Left cardiac atrium (tissue), 4 donors: ENCODE data around the gene TMCO5A. TPM values are rescaled to one million over a fixed set of nuclear protein-coding genes. Genes with fewer than 3 reads are reported as not detected.

Experiments
- ATAC-seq, 2 donors: fragments of 200-7000 bp; cut with Tn5 transposase; one replicate each; pipeline ENCODE4 v1.9.1; 2020; ENCODE audit warnings: mild to moderate bottlenecking in 2 of 2, moderate library complexity in 2 of 2
- DNase-seq: peaks from one replicate; pipeline ENCODE4 v3.0.0-alpha.2; 2020
- intact Hi-C, 2 donors: fragments of 100-400 bp; cut with DNase I; formaldehyde crosslinking; loops; one replicate each; pipeline versions ENCODE4 v1.14.1 to v1.15.1; 2022 to 2023
- long read RNA-seq: library from polyadenylated mRNA; unstranded; transcript quantifications from one replicate; pipeline ENCODE4 v2.0.0, GENCODE V29; 2021
- total RNA-seq, 2 donors: library from RNA; stranded (reverse); fragmentation: NEBNext Ultra II Directional; extraction: Animal tissue kit (Norgen Biotek cat#: 25700); gene quantifications; one replicate each; pipeline ENCODE4 v1.2.1, GENCODE V29; 2021
- donor health status: DM: no; HTN: yes; CAD: no.
- donor health status: DM: no; HTN: yes; CAD: no; lungs with severe emphysema.
- donor health status: DM: yes; HTN: yes; CAD: no.
- donor health status: Dilated cardiomyopathy.

TMCO5A gene
- total RNA-seq, result not detected
- long read RNA-seq, result 0 reads

GRCh38 chr15:37934340-37934739, at the start of gene TMCO5A:
Gene TMCO5A (plus strand): TSS chr15:37934640. CDS start chr15:37936324, 1,684 bp downstream.
- no peak for ATAC-seq
- intact Hi-C loops, result no loop called here

GRCh38 chr15:37885651-37886050, 48.8 kb upstream of the TMCO5A start:
- ATAC-seq (no peak), DNase-seq (no peak)
- intact Hi-C loops, result no loop called here

More at GRCh38 chr15:37934340-37934739, at the start of gene TMCO5A:
- DNase-seq, result no peak

- intact Hi-C loops, result no loop called here
- DNase-seq (no peak), ATAC-seq (no peak)
Observed at GRCh38 chr15:37888356-37888755, 46.1 kb upstream of the TMCO5A start.

- ATAC-seq (peak in 1 of 2 donors; percentile 68), DNase-seq (no peak)
- intact Hi-C loops, result no loop called here
Observed at GRCh38 chr15:37891766-37892368, 42.6 kb upstream of the TMCO5A start.

GRCh38 chr15:37893309-37893708, 41.1 kb upstream of the TMCO5A start:
- no peak for ATAC-seq
- intact Hi-C loops, result no loop called here
- DNase-seq, result no peak

- no peak for ATAC-seq
Observed at GRCh38 chr15:37898362-37898761, 36.1 kb upstream of the TMCO5A start.

GRCh38 chr15:37900326-37901221, 33.9 kb upstream of the TMCO5A start:
- peak in 1 of 2 donors; percentile 88 for ATAC-seq
- intact Hi-C loops, result no loop called here
- no peak for DNase-seq

More at GRCh38 chr15:37898362-37898761, 36.1 kb upstream of the TMCO5A start:
- no peak for DNase-seq
- intact Hi-C loops, result no loop called here

- ATAC-seq (no peak), DNase-seq (no peak)
- intact Hi-C loops, result no loop called here
Observed at GRCh38 chr15:37902126-37902525, 32.3 kb upstream of the TMCO5A start.

GRCh38 chr15:37903919-37904625, 30.4 kb upstream of the TMCO5A start:
- intact Hi-C loops, result no loop called here
- DNase-seq, result no peak

GRCh38 chr15:37907136-37907535, 27.3 kb upstream of the TMCO5A start:
- DNase-seq (no peak), ATAC-seq (no peak)
- intact Hi-C loops, result no loop called here

More at GRCh38 chr15:37903919-37904625, 30.4 kb upstream of the TMCO5A start:
- ATAC-seq, result no peak

GRCh38 chr15:37921527-37922385, 12.7 kb upstream of the TMCO5A start:
- DNase-seq, result no peak
- ATAC-seq, result peak in 1 of 2 donors; percentile 34

GRCh38 chr15:37926136-37926535, 8.3 kb upstream of the TMCO5A start:
- intact Hi-C loops, result no loop called here
- DNase-seq (no peak), ATAC-seq (no peak)

More at GRCh38 chr15:37921527-37922385, 12.7 kb upstream of the TMCO5A start:
- intact Hi-C loops, result no loop called here

GRCh38 chr15:37929238-37929637, 5.2 kb upstream of the TMCO5A start:
- ATAC-seq (no peak), DNase-seq (no peak)
- intact Hi-C loops, result no loop called here

GRCh38 chr15:37931321-37931720, 3.1 kb upstream of the TMCO5A start:
- intact Hi-C loops, result no loop called here

GRCh38 chr15:37931868-37932267, 2.6 kb upstream of the TMCO5A start:
- ATAC-seq (no peak), DNase-seq (no peak)
- intact Hi-C loops, result no loop called here

More at GRCh38 chr15:37931321-37931720, 3.1 kb upstream of the TMCO5A start:
- ATAC-seq, result no peak
- no peak for DNase-seq

GRCh38 chr15:37932549-37932948, 1.9 kb upstream of the TMCO5A start:
- ATAC-seq (no peak), DNase-seq (no peak)
- intact Hi-C loops, result no loop called here

- intact Hi-C loops, result no loop called here
- DNase-seq, result no peak
- peak; percentile 44 to 66 for ATAC-seq
Observed at GRCh38 chr15:37933666-37934065, 774 bp upstream of the TMCO5A start.

GRCh38 chr15:37940876-37941275, 6.4 kb downstream of the TMCO5A start:
- intact Hi-C loops, result no loop called here

GRCh38 chr15:37941779-37942178, 7.3 kb downstream of the TMCO5A start:
- ATAC-seq (no peak), DNase-seq (no peak)
- intact Hi-C loops, result no loop called here

More at GRCh38 chr15:37940876-37941275, 6.4 kb downstream of the TMCO5A start:
- no peak for ATAC-seq
- DNase-seq, result no peak
